ENCODE measurements around the gene KIF1C. TPM values are rescaled to one million over a fixed set of nuclear protein-coding genes. Genes with fewer than 3 reads are reported as not detected.
A peak's percentile ranks its signal among the peaks of the same experiment; 100 is the strongest.

The KIF1C gene
- total RNA-seq, 4 donors from 2014 or later = 22.9 to 140 (median 30.5) TPM

DNA sequence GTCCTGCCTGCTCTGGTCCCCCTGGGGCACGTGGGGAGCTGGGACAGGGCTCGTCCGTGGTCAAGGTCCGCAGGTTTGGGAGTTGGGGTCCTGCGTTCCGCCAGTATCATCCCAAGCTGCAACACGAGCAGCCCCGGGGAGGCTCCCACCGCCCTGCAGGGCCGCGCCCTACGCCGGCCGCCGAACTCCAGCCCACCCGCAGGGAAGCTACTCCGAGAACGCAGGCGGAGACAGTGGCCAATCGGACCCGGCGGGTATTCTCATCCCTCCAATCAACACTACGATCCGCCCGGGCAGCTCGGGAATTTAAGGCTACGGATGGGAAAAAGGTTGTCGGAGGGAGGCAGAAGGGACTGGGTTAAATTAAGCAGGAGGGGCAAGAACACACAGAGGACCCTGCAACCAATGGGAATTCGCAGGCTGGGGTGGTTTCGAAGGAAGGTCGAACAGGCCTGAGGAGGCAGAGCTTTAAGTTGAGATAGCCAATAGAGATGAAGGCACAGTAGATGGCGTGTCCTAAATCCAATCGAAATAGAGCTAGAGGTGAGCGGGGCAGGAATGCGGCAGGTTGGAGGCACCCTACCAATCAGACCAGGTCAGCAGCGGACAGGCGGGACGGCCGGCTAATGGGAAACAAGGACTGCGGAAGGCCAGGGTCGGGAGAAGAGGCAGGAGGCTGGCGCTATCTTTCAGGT is 30.8 kb upstream of the KIF1C start:
- TF ChIP-seq, protein P1, sequence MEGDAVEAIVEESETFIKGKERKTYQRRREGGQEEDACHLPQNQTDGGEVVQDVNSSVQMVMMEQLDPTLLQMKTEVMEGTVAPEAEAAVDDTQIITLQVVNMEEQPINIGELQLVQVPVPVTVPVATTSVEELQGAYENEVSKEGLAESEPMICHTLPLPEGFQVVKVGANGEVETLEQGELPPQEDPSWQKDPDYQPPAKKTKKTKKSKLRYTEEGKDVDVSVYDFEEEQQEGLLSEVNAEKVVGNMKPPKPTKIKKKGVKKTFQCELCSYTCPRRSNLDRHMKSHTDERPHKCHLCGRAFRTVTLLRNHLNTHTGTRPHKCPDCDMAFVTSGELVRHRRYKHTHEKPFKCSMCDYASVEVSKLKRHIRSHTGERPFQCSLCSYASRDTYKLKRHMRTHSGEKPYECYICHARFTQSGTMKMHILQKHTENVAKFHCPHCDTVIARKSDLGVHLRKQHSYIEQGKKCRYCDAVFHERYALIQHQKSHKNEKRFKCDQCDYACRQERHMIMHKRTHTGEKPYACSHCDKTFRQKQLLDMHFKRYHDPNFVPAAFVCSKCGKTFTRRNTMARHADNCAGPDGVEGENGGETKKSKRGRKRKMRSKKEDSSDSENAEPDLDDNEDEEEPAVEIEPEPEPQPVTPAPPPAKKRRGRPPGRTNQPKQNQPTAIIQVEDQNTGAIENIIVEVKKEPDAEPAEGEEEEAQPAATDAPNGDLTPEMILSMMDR (IDR thresholded peaks at IDR 0.05) = peak in 1 of 4 experiments; percentile 27
- TF ChIP-seq POLR2A (IDR thresholded peaks at IDR 0.05) = peak; percentile 5 to 36
- DNase-seq = peak; percentile 96 to 99

DNA sequence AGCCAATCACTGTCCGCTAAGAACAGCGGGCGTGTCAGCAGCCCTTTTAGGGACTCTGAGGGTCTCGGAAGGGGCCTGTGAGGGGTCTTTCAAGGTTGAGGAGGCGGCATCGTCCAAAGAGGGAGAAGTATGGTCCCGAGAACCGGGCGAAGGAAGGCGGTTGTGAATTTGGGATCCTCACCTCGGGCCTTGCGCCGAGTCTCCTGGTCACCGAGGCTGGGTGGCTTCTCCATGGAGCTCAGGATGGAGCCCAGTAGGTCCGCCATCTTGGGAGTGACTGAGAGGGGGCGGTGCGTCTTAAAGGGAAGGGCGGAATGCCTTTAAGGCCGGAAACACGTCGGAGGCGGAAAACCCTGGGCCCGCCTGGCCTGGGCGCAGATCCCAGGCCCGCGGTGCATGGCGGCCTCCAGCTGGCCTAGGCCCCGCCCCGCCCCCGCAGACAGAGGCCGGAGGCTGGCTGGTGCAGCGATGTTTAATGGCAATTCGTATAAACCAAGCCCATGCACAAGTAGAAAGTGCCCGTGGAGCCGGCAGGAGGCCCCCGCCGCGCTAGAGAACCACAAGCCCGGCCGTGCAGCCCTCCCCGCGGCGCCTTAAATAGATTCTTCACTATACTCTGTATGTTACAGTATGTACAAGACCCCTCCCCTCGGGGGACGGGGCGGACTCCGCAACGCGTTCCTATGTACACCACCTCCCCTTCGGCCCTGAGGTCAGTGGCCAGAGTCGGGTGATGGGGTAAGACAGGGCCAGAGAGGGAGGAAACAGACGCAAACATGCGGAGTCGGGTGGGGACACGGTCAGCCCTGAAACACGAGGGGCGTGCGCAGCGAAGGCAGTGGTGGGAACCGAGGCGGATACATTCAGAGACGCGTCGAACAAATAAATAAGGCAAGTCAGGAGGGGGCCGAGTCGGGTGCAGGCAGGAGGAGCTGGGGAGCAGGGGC is 29.9 kb upstream of the KIF1C start, which contains the start of gene SPAG7:
SPAG7 (minus strand) TSS at position 279 of the 947 bp plus-strand sequence; CDS start at position 266, 13 bp downstream.
- H3K36me3 ChIP-seq = no peaks in the 10 kb centered on the region
- peak; percentile 93 to 97 for DNase-seq
- intact Hi-C loops (cut with DNase I; ENCODE audit: low total_unique reads) = no loop called here
- H3K4me1 ChIP-seq = peaks cover 7 to 9% of the 10 kb centered on the region in 2 donors
- H3K4me3 ChIP-seq = peak within 1 kb of the TSS; percentile 62 to 76
- TF ChIP-seq POLR2A (IDR thresholded peaks at IDR 0.05) = peak; percentile 53 to 87
- TF ChIP-seq, protein P1 (IDR thresholded peaks at IDR 0.05) = peak in 2 of 4 experiments; percentile 24 to 33
- H3K27me3 ChIP-seq = no peaks in the 10 kb centered on the region
- peak within 1 kb of the TSS; percentile 97 to 98 for H3K27ac ChIP-seq
- no peaks in the 10 kb centered on the region for H3K9me3 ChIP-seq

More for the DNA sequence above, 30.8 kb upstream of the KIF1C start:
- intact Hi-C loops (cut with DNase I; ENCODE audit: low total_unique reads) = no loop called here
- Histone ChIP-seq H3K27ac (peak overlapping the region; percentile 97 to 98), H3K4me1 (peaks cover 7 to 9% of the 10 kb centered on the region in 2 donors), H3K9me3 (no peaks in the 10 kb centered on the region), H3K4me3 (peak overlapping the region; percentile 62 to 76), H3K36me3 (no peaks in the 10 kb centered on the region), H3K27me3 (no peaks in the 10 kb centered on the region)

DNA sequence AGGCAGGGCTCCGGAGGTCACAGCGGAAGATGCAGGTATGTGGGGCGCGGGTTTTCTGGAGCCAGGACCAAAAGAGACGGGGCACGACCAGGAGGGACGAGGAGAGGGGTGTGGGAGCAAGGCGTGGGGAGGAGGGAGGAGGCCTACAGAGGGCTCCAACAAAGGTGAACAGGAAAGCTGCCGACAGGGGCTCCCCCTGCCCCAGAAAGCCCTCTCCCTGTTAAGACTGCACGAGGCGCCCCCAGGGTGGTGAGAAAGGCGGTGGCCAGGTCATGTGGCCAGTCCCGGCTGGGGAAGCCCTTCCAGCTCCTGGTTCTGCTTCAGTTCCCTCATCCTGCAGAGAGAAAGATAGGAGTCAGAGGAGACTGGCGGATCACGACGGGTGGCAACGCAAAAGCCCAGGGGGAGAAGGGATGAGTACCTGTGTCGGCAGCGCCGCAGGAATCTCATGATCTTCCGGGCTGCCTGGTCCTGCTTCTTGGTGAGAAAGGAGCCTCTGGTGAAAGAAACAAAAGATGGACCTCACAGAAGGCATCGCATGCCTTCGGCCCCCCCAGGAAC is 29.2 kb upstream of the KIF1C start:
- peaks cover 7 to 9% of the 10 kb centered on the region in 2 donors for H3K4me1 ChIP-seq
- H3K27ac ChIP-seq = peak overlapping the region; percentile 97 to 98
- intact Hi-C loops (cut with DNase I; ENCODE audit: low total_unique reads) = no loop called here
- no peaks in the 10 kb centered on the region for H3K27me3 ChIP-seq
- no peaks in the 10 kb centered on the region for H3K36me3 ChIP-seq
- TF ChIP-seq, protein P1 (IDR thresholded peaks at IDR 0.05) = no peak
- DNase-seq = no peak
- no peaks in the 10 kb centered on the region for H3K9me3 ChIP-seq
- H3K4me3 ChIP-seq = peak overlapping the region; percentile 59 to 76

DNA sequence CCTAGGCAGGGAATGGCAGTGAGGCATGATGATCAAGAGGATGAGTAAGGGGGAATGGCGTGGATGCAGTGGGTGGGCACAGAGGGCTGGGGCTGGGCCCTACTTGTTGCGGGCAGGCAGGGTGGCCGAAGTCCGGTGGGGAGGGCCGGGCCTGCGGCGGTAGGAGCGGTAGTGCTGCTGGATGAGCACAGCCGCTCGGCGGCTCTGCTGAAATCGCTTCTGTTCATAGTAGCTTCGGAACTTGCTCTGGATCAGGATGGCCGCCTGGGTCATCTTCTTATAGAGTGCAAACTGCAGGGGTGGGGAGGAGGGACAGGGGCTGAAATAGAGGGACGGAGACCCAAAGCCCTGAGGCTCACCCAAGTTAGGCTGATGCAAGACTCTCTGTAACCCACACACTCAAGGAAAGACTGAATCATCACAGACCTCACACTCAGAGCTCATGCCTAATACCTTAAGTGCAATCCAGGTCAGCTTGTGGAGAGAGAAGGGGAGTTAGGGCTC is 28.7 kb upstream of the KIF1C start:
- peak; percentile 50 to 51 for DNase-seq
- Histone ChIP-seq H3K27ac (peak overlapping the region; percentile 97 to 98), H3K4me1 (peaks cover 7 to 9% of the 10 kb centered on the region in 2 donors), H3K9me3 (no peaks in the 10 kb centered on the region), H3K27me3 (no peaks in the 10 kb centered on the region), H3K4me3 (peak overlapping the region; percentile 59 to 76), H3K36me3 (no peaks in the 10 kb centered on the region)
- TF ChIP-seq POLR2A (IDR thresholded peaks at IDR 0.05) = no peak
- TF ChIP-seq, protein P1 (IDR thresholded peaks at IDR 0.05) = no peak
- intact Hi-C loops (cut with DNase I; ENCODE audit: low total_unique reads) = no loop called here
